Fibroblast of the aortic adventitia (primary cell): ENCODE measurements around the gene E2F3. TPM values are rescaled to one million over a fixed set of nuclear protein-coding genes. Genes with fewer than 3 reads are reported as not detected.
A peak's percentile ranks its signal among the peaks of the same experiment; 100 is the strongest.
"Not testable (repeated sequence)": the region's sequence is repeated elsewhere in the genome, so short reads cannot be mapped to it uniquely, and the experiment has no call there.

ENCODE experiments used
- DNase-seq: peaks from one replicate; pipeline ENCODE4 v3.0.0-alpha.2; 2010; ENCODE audit warnings: low read depth
- H3K4me3 ChIP-seq: 2 replicates; pipeline ENCODE4 v1.5.1; 2011; ENCODE audit warnings: low read depth, mild to moderate bottlenecking, control low read depth, low read length, moderate library complexity
- CTCF ChIP-seq: IDR thresholded peaks from 2 replicates; pipeline ENCODE4 v1.5.1; 2011; ENCODE audit warnings: mild to moderate bottlenecking, low read length, control low read depth, inconsistent platforms; ENCODE audit not compliant: insufficient read depth
- total RNA-seq: library from RNA; depleted of rRNA; stranded (reverse); fragments of >200 nt; gene quantifications from 2 replicates; pipeline ENCODE4 v1.2.3, GENCODE V29; 2012; ENCODE audit warnings: low replicate concordance

Gene E2F3
- total RNA-seq, 1 donor: 7.4 TPM

- TF ChIP-seq CTCF: no peak
- peak; percentile 45 for DNase-seq
- H3K4me3 ChIP-seq: no peak overlapping the region
Observed at GRCh38 chr6:20458027-20458894, 56.6 kb downstream of the E2F3 start.

- H3K4me3 ChIP-seq: no peak overlapping the region
- no peak for TF ChIP-seq CTCF
- DNase-seq: no peak
Observed at GRCh38 chr6:20459682-20460081, 58.0 kb downstream of the E2F3 start.

- no peak for TF ChIP-seq CTCF
- no peak for DNase-seq
- H3K4me3 ChIP-seq: no peak overlapping the region
Observed at GRCh38 chr6:20461576-20461975, 59.9 kb downstream of the E2F3 start.

- no peak for TF ChIP-seq CTCF
- no peak for DNase-seq
- no peak overlapping the region for H3K4me3 ChIP-seq
Observed at GRCh38 chr6:20463396-20463795, 61.7 kb downstream of the E2F3 start.

- no peak for TF ChIP-seq CTCF
- no peak for DNase-seq
- H3K4me3 ChIP-seq: no peak overlapping the region
Observed at GRCh38 chr6:20464041-20464440, 62.4 kb downstream of the E2F3 start.

- DNase-seq: no peak
- no peak for TF ChIP-seq CTCF
- H3K4me3 ChIP-seq: no peak overlapping the region
Observed at GRCh38 chr6:20464847-20465246, 63.2 kb downstream of the E2F3 start.

- not testable (repeated sequence) for H3K4me3 ChIP-seq, DNase-seq
Observed at GRCh38 chr6:20465616-20466015, 63.9 kb downstream of the E2F3 start.
